Measurements from ENCODE around the gene AFF3. TPM values are rescaled to one million over a fixed set of nuclear protein-coding genes. Genes with fewer than 3 reads are reported as not detected.

The AFF3 gene
- total and polyA plus RNA-seq, 2 donors (not counting 3 experiments of a cell fraction or from before 2014, with no cell fraction given) = 0.06 to 0.07 TPM

GRCh38 chr2:99624677-99625076 lies 517.7 kb downstream of the AFF3 start:
- no peaks in the 10 kb centered on the region for H3K79me2 ChIP-seq (ENCODE audit: control insufficient read depth, insufficient read depth, low read length)

More at GRCh38 chr2:99624677-99625076, 517.7 kb downstream of the AFF3 start:
- Histone ChIP-seq H3K27me3 (ENCODE audit: control insufficient read depth in 2 of 2, insufficient read depth in 2 of 2, low read length in 2 of 2) (no peaks in the 10 kb centered on the region), H3K4me3 (replicated peaks in 1 of 3; ENCODE audit: insufficient read depth in 1 of 3, low read depth in 1 of 3, low read length in 3 of 3) (no peak overlapping the region), H3K27ac (ENCODE audit: insufficient read depth, low read depth, low read length) (no peak overlapping the region), H3K36me3 (ENCODE audit: control insufficient read depth in 2 of 2, extremely low read depth in 1 of 2, insufficient read depth in 2 of 2, low read length in 2 of 2) (no peaks in the 10 kb centered on the region), H3K9me1 (replicated peaks; ENCODE audit: control insufficient read depth, extremely low read depth, insufficient read depth, low read length) (no peaks in the 10 kb centered on the region), H3K4me2 (ENCODE audit: insufficient read depth, low read length) (no peak overlapping the region), H3K4me1 (ENCODE audit: control insufficient read depth, extremely low read depth, insufficient read depth, low read length) (no peaks in the 10 kb centered on the region), H2AFZ (ENCODE audit: low read depth, low read length) (no peak overlapping the region), H3K9ac (replicated peaks; ENCODE audit: extremely low read depth, insufficient read depth, low read length) (no peak overlapping the region), H3K9me3 (replicated peaks; ENCODE audit: control insufficient read depth, insufficient read depth, low read length) (no peaks in the 10 kb centered on the region), H4K20me1 (replicated peaks; ENCODE audit: control insufficient read depth, extremely low read depth, insufficient read depth, low read length) (no peaks in the 10 kb centered on the region)
- DNase-seq (ENCODE audit: low read depth, low spot score) = no peak
- CTCF ChIA-PET = interaction anchor here (0.6 kb wide), 1 partner anchor 10 kb away, joined by 3 read pairs; no protein-coding TSS in a partner anchor
- POLR2A ChIA-PET = no interaction called here
- intact Hi-C loops (cut with micrococcal nuclease) (no loop called here), dilution Hi-C loops (cut with MboI; ENCODE audit: extremely low pct_ligation_motif_present, low sequenced_read_pairs) (no loop called here)
- FAIRE-seq = no peak
- TF ChIP-seq GATA2 (IDR thresholded peaks at IDR 0.05; ENCODE audit: insufficient read depth, insufficient read length, low read depth, low read length) (no peak), MAX (IDR thresholded peaks at IDR 0.05; ENCODE audit: insufficient read depth, insufficient read length) (no peak), CTCF (IDR thresholded peaks at IDR 0.05; ENCODE audit: extremely low read depth in 1 of 2, insufficient read depth in 1 of 2, low read depth in 1 of 2, low read length in 2 of 2) (no peak), FOS (IDR thresholded peaks at IDR 0.05; ENCODE audit: borderline replicate concordance, insufficient read depth, low read length) (no peak), MYC (IDR thresholded peaks at IDR 0.05; ENCODE audit: low read depth, low read length) (no peak), POLR2AphosphoS5 (IDR thresholded peaks at IDR 0.05; ENCODE audit: insufficient read depth, low read depth, low read length) (no peak), EZH2 (IDR thresholded peaks at IDR 0.05; ENCODE audit: borderline replicate concordance, low read depth, low read length, severe bottlenecking) (no peak), POLR2A (IDR thresholded peaks at IDR 0.05; ENCODE audit: low read depth, low read length) (no peak), JUN (IDR thresholded peaks at IDR 0.05; ENCODE audit: borderline replicate concordance, insufficient read depth, insufficient read length, low read depth) (no peak)
- BruUV-seq (replicated peaks) = no TSS peak
